ENCODE data around the gene RAD23B. TPM values are rescaled to one million over a fixed set of nuclear protein-coding genes. Genes with fewer than 3 reads are reported as not detected.

The RAD23B gene
- total RNA-seq, 1 experiment from 2014 or later: 251 TPM

DNA sequence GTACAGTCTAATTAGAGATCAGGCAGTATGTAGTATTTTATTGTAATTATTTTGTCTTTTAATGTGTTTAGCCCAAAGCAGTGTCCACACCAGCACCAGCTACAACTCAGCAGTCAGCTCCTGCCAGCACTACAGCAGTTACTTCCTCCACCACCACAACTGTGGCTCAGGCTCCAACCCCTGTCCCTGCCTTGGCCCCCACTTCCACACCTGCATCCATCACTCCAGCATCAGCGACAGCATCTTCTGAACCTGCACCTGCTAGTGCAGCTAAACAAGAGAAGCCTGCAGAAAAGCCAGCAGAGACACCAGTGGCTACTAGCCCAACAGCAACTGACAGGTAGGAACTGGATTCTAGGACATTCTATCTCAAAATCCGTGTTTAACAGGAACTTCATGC lies 23.2 kb downstream of the RAD23B start (continued):
- TF ChIP-seq CBX3 (IDR thresholded peaks at IDR 0.05; ENCODE audit: low read depth) (no peak), ZFX (IDR thresholded peaks at IDR 0.05) (no peak), EZH2 (IDR thresholded peaks at IDR 0.05) (no peak), SRF (IDR thresholded peaks at IDR 0.05; ENCODE audit: low read depth) (no peak)
- TF ChIP-seq, protein P1, sequence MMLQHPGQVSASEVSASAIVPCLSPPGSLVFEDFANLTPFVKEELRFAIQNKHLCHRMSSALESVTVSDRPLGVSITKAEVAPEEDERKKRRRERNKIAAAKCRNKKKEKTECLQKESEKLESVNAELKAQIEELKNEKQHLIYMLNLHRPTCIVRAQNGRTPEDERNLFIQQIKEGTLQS (IDR thresholded peaks at IDR 0.05): no peak

DNA sequence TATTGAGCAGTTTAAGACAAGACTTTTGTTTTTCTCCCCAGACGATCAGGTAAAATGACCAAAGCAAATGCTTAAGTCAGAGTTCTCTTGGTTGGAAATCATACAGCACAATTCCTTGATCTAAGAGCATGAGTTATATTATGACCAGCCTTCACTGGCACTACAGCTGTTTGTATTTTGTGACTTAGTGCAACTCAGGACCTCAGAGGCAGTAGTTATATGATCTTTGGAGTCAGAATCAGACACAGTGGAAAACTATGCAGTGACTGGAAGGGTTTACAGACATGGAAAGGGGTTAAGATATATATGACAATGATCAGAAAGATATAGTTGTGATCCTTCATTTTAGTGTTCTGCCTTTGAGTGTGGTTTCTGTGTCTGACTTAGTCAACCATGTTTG lies 24.3 kb downstream of the RAD23B start:
- BruUV-seq (replicated peaks): no TSS peak
- Histone ChIP-seq H3K27me3 (ENCODE audit: insufficient read depth, low read length) (no peaks in the 10 kb centered on the region), H3K36me3 (ENCODE audit: control insufficient read depth in 1 of 2, insufficient read depth in 2 of 2, low read length in 2 of 2) (peaks cover 26 to 55% of the 10 kb centered on the region in 2 experiments), H3K4me3 (replicated peaks in 1 of 2; ENCODE audit: low read depth in 1 of 2, low read length in 2 of 2) (no peak overlapping the region), H3K4me1 (ENCODE audit: control insufficient read depth in 1 of 2, insufficient read depth in 2 of 2, low read length in 2 of 2) (no peaks in the 10 kb centered on the region), H3K4me2 (ENCODE audit: low read length) (no peak overlapping the region), H3K9me2 (ENCODE audit: insufficient read depth) (no peaks in the 10 kb centered on the region), H4K20me1 (ENCODE audit: insufficient read depth) (peaks cover 58% of the 10 kb centered on the region), H2AFZ (ENCODE audit: low read depth, low read length, poor library complexity, severe bottlenecking) (no peak overlapping the region), H3K79me2 (ENCODE audit: insufficient read depth, low read length) (peaks cover 99% of the 10 kb centered on the region), H3K27ac (ENCODE audit: low read depth, low read length) (no peak overlapping the region), H3K9me3 (ENCODE audit: control insufficient read depth in 1 of 2, insufficient read depth in 1 of 2, low read depth in 1 of 2, low read length in 2 of 2) (no peaks in the 10 kb centered on the region), H3K9ac (ENCODE audit: low read length) (no peak overlapping the region)
- POLR2A ChIA-PET: no interaction called here
- ATAC-seq: peak; percentile 10; the same call in 1 of the 2 replicates
- DNase-seq (ENCODE audit: low read depth, low spot score): no peak
- intact Hi-C loops (cut with micrococcal nuclease): no loop called here
- TF ChIP-seq POLR2A (IDR thresholded peaks at IDR 0.05; ENCODE audit: borderline replicate concordance, extremely low read depth, insufficient read depth, insufficient read length) (no peak), YY1 (IDR thresholded peaks at IDR 0.05; ENCODE audit: extremely low read depth, insufficient replicate concordance, low read depth, low read length) (no peak), EZH2 (IDR thresholded peaks at IDR 0.05) (no peak), ZNF274 (IDR thresholded peaks at IDR 0.05; ENCODE audit: low read depth, low read length) (no peak), FOSL1 (IDR thresholded peaks at IDR 0.05; ENCODE audit: low read depth) (no peak)
- TF ChIP-seq, protein P2, sequence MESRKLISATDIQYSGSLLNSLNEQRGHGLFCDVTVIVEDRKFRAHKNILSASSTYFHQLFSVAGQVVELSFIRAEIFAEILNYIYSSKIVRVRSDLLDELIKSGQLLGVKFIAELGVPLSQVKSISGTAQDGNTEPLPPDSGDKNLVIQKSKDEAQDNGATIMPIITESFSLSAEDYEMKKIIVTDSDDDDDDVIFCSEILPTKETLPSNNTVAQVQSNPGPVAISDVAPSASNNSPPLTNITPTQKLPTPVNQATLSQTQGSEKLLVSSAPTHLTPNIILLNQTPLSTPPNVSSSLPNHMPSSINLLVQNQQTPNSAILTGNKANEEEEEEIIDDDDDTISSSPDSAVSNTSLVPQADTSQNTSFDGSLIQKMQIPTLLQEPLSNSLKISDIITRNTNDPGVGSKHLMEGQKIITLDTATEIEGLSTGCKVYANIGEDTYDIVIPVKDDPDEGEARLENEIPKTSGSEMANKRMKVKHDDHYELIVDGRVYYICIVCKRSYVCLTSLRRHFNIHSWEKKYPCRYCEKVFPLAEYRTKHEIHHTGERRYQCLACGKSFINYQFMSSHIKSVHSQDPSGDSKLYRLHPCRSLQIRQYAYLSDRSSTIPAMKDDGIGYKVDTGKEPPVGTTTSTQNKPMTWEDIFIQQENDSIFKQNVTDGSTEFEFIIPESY (IDR thresholded peaks at IDR 0.05; ENCODE audit: extremely low read depth, insufficient replicate concordance, low read length): no peak
- CTCF ChIA-PET: no interaction called here
- RAD21 ChIA-PET (ENCODE audit: low non-redundant PET in 1 of 2, low total read pairs in 2 of 2, uncharacterized antibody in 2 of 2, unreplicated experiment in 2 of 2): no interaction called here
